GM21825 (cell line): ENCODE data around the gene SCN5A.

Experiments
- ATAC-seq: cut with Tn5 transposase; IDR thresholded peaks from one replicate; pipeline ENCODE4 v1.9.1; 2021; ENCODE audit warnings: mild to moderate bottlenecking, moderate library complexity; ENCODE audit not compliant: unreplicated experiment

The SCN5A gene

GRCh38 chr3:38648024-38648658, 1.3 kb downstream of the SCN5A start:
- ATAC-seq = no peak

- ATAC-seq = no peak
Measured at GRCh38 chr3:38647217-38647970, 2.1 kb downstream of the SCN5A start.

GRCh38 chr3:38646630-38647029, 2.9 kb downstream of the SCN5A start:
- no peak for ATAC-seq

DNA sequence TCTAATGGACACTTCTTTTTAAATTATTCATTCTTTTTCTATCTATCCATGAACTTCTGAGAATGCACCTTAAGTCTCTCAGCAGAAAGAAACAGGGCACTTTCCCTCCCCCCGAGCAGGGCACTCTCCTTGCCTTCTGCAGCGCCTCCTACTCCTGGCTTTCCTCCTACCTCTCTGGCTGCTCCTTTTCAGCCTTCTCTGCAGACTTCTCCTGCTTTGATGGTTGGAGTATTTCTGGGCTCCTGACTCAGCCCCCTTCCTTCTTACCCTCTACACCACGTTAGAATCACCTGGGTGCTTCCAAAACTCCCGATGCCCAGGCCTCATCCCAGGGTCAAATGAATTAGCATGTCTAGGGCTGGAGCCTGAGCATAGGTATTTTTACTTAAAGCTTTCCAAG, 3.4 kb downstream of the SCN5A start:
- ATAC-seq = no peak

GRCh38 chr3:38645601-38646000, 3.9 kb downstream of the SCN5A start:
- ATAC-seq = no peak

GRCh38 chr3:38645076-38645475, 4.4 kb downstream of the SCN5A start:
- no peak for ATAC-seq

GRCh38 chr3:38644662-38645053, 4.8 kb downstream of the SCN5A start:
- ATAC-seq = no peak

GRCh38 chr3:38644016-38644661, 5.3 kb downstream of the SCN5A start:
- no peak for ATAC-seq

- no peak for ATAC-seq
Measured at GRCh38 chr3:38643592-38643991, 5.9 kb downstream of the SCN5A start.

DNA sequence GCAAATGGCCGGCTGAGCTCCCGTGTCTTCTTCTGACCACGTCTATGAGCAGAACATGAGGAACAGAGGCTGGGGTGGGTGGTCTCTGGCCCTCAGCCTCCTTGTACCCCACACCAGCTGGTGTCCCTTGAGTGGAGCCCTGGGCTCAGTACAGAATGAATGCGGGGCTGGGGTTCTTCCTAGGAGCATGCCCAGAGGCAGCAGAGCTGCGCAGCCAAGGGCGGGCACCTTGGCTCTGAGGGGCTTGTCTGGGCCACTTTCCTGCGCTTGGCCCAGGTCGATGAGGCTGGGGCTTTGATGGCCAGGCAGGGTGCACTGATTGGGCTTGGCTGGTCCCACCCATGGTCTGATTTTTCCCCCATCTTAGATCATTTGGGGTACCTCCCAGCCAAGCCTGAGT, 6.4 kb downstream of the SCN5A start:
- ATAC-seq = no peak

DNA sequence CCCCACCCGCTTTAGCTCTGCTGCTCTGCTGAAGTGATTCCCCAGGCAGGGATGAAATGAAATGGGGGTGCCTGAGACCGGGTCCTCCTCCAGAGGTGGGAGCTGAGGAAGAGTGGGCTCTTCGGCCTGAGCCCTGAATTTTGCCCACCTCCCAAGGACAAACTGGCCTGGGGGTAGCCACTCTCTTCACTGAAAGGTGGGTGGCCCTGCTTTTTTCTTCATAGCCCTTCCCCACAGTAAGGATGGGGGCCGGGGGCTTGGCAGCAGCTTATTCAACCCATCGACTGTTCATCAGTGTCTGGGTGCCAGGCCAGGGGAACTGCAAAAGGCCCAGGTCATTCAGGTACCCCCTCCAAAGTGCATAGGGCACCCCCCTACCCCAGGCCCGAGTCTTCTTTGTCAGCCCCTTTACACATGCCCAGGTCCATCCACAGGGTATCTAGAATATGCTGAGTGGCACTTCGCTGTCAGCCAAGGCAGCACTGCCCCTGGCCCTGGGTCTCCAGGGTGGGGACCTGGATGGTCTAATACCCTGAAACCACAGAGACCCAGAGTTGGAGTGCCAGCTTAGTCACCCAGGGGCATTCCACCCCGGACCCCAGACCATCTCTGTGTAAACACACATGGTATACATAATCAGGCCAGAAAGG, 7.9 kb downstream of the SCN5A start:
- ATAC-seq = no peak

DNA sequence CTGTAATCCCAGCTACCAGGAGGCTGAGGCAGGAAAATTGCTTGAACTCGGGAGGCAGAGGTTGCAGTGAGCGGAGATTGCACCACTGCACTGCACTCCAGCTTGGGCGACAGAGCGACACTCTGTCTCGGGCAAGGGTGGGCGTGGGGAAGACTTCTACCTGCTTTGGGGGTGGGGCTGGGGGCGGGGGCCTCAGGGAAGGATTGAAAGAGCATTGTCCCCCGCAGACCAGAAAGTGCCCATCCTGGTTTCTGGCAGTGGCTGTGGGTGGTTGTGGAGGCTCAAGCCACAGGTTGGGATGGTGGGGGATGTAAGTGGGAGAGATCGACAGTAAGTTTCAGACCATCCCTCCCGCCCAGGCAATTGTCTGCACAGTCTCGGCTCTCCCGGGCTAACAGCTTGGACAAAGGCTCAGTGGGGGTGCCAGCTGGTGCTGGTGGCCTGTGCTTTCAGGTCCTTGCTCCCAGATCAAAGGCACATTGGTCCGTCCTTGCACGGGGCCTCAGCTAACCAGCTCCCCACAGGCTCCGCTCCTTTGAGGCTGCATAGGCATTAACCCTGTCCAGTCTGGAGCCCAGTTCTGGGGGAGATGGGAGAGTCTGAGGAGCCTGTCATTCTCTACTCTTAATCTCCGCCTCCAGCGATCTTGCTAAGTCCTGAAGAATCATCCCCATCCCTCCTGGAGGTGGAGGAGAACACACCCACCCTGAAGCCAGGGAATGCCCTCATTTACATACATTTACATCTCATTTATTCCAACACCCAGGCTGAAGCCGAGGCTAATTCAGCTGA, 8.6 kb downstream of the SCN5A start:
- ATAC-seq = no peak

GRCh38 chr3:38638354-38638753, 11.1 kb downstream of the SCN5A start:
- no peak for ATAC-seq

DNA sequence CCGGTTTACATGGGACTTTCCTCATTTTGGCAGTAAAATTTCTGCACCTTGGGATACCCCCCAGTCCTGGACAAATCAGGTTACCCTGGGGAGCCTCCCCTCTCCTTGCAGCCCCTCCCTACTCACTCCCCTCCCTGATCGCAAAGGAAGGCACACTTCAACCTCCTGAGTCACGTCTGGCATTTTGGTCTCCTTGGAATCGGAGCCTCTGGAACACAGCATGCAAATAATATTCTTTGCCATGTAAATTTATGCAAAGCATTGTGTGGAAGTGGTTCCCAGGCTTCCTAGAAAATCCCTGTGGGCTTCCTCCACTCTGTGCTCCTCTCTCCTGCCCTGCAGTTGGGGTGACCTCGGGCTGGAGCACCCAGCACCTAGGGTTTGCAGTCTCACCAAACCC, 11.6 kb downstream of the SCN5A start:
- no peak for ATAC-seq

DNA sequence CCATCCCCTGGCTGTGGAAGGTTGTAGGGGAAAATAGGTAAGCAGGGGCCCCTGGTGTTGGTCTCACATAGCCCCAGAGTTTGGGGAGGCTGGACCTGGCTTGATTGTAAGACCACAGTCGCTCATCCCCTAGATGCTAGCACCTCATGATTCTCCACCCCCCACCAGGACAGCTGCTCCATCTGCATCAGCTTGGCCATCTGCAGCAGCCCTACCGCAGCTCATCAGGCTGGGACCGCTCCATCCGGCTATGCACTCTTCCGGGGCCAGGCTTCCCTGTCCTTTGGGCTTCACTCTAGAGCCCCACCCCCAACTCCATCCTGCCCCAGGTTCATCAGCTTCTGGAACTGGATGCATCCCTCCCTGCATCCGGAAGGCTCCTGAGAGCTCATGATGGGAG, 12.6 kb downstream of the SCN5A start:
- no peak for ATAC-seq

- ATAC-seq = no peak
Measured at GRCh38 chr3:38636464-38636863, 13.0 kb downstream of the SCN5A start.

- no peak for ATAC-seq
Measured at GRCh38 chr3:38634111-38634510, 15.4 kb downstream of the SCN5A start.

DNA sequence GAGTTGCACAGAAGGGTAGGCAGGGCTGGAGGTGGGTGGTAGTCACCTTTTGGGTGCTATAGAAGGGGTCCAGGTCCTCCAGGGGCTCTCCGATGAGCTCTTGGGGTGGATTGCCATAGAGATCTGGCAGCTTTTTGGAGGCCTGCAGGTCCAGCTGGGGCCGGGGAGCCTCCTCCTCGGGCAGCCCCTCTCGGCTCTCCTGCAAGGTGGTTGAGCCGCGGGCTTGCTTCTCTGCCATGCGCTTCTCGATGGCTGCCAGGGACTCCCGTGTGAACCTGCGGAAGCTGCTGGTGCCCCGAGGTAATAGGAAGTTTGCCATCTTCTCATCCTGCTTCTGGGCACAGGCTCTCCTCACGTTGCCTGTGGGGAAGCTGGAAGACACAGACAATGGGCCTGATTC, 16.5 kb downstream of the SCN5A start:
- no peak for ATAC-seq

- ATAC-seq = no peak
Measured at GRCh38 chr3:38630606-38631005, 18.9 kb downstream of the SCN5A start.

DNA sequence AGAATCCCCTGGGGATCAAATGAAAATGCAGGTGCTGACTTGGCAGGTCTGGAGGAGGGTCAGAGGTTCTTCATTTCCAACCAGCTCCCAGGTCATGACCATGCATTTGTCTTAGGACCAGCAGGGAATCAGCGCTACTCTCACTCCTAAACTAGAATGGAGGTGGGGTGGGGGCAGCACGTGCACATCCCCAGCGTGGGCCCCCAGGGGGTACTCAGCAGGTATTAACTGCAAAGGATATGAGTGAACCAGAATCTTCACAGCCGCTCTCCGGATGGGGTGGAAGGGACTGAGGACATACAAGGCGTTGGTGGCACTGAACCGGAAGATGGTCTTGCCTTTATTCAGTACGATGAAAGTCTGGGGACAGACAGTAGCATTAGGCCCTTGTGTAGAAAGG, 19.4 kb downstream of the SCN5A start:
- ATAC-seq = no peak

DNA sequence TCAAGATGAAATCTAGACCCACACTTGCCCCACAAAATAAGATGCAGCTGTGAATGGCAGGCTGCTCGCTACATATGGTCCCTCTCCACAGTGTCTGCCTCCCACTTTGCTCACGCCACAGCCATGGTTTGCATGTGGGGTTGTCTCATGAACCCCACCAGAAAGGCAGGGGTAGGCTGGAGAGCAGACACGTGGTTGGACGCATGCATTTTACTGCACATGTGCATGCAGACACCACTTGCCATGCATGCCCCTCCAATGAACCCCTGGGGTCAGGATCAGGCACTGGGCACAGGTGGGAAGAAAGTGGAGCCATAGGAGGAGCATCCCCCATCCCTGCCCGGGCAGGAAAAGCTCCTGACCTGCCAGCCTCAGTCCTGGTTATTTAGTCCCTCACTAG, 20.7 kb downstream of the SCN5A start:
- ATAC-seq = no peak
